H1 (cell line): ENCODE measurements around the gene PXK. TPM values are rescaled to one million over a fixed set of nuclear protein-coding genes. Genes with fewer than 3 reads are reported as not detected.

ENCODE experiments used
- CTCF ChIA-PET: fragments of 300-600 bp; sonication (Branson Sonifier 250); formaldehyde crosslinking; loops from one replicate; lab custom pipeline; 2021; ENCODE audit not compliant: partially characterized antibody; lab: Charles Lee
- POLR2A ChIA-PET: fragments of 300-600 bp; sonication (Branson Sonifier 250); formaldehyde crosslinking; loops from one replicate; lab custom pipeline; 2021; ENCODE audit warnings: inconsistent platforms; ENCODE audit not compliant: partially characterized antibody; lab: Charles Lee
- DNase-seq, 2 experiments: peaks; one replicate each; pipeline versions ENCODE4 v3.0.0 to v3.0.0-alpha.2; 2010 to 2022; ENCODE audit warnings: low spot score in 2 of 2, low read depth in 1 of 2, mixed read lengths in 1 of 2
- FAIRE-seq: peaks from 2 replicates; lab custom pipeline; 2011; peaks lifted over from hg19 to GRCh38; lab: Jason Lieb, UNC
- H2AFZ ChIP-seq: 2 replicates; pipeline ENCODE4 v1.8.1; 2012; ENCODE audit warnings: low read length, inconsistent platforms
- H2AK5ac ChIP-seq: 2 replicates; pipeline ENCODE4 v1.6.1; 2013; ENCODE audit warnings: low read depth, low read length
- H2BK120ac ChIP-seq: replicated peaks from 2 replicates; pipeline ENCODE3; 2013; ENCODE audit warnings: low read depth, low read length, inconsistent platforms
- H2BK12ac ChIP-seq: 2 replicates; pipeline ENCODE4 v1.6.1; 2013; ENCODE audit warnings: low read depth, low read length
- H2BK15ac ChIP-seq: 2 replicates; pipeline ENCODE4 v1.6.1; 2013; ENCODE audit warnings: low read length
- H2BK20ac ChIP-seq: 2 replicates; pipeline ENCODE4 v1.6.1; 2013; ENCODE audit warnings: low read length
- H2BK5ac ChIP-seq: 2 replicates; pipeline ENCODE4 v1.6.1; 2013; ENCODE audit warnings: low read depth, low read length
- H3K14ac ChIP-seq: 2 replicates; pipeline ENCODE4 v1.6.1; 2013; ENCODE audit warnings: inconsistent platforms; ENCODE audit not compliant: insufficient read length
- H3K18ac ChIP-seq: 2 replicates; pipeline ENCODE4 v1.6.1; 2013; ENCODE audit warnings: low read length; ENCODE audit errors: extremely low read depth
- H3K23ac ChIP-seq: 2 replicates; pipeline ENCODE4 v1.6.1; 2013; ENCODE audit warnings: inconsistent platforms; ENCODE audit not compliant: insufficient read length
- H3K23me2 ChIP-seq: 2 replicates; pipeline ENCODE4 v1.6.1; 2013; ENCODE audit warnings: low read depth, low read length
- H3K27ac ChIP-seq: 2 replicates; pipeline ENCODE4 v1.6.1; 2011; ENCODE audit warnings: low read depth, low read length, inconsistent platforms
- H3K27me3 ChIP-seq, 4 experiments: replicated peaks in 1 of 4; 1 replicate in 1 of 4; 2 replicates in 3 of 4; pipeline versions ENCODE4 v1.6.1 to v1.8.1; 2011 to 2013; ENCODE audit warnings: low read length in 3 of 4, mild to moderate bottlenecking in 3 of 4, inconsistent platforms in 2 of 4, mixed read lengths in 2 of 4, moderate library complexity in 1 of 4; ENCODE audit not compliant: control insufficient read depth in 3 of 4, insufficient read depth in 3 of 4; ENCODE audit errors: extremely low read depth in 1 of 4
- H3K36me3 ChIP-seq, 4 experiments: 2 replicates each; pipeline versions ENCODE4 v1.6.1 to v1.8.1; 2011 to 2013; ENCODE audit warnings: mild to moderate bottlenecking in 4 of 4, low read length in 3 of 4, moderate library complexity in 2 of 4, control low read depth in 1 of 4, inconsistent platforms in 1 of 4; ENCODE audit not compliant: insufficient read depth in 4 of 4, control insufficient read depth in 2 of 4
- H3K4ac ChIP-seq: replicated peaks from 2 replicates; pipeline ENCODE3; 2013; ENCODE audit warnings: low read length, low read depth, mixed read lengths, inconsistent platforms; ENCODE audit not compliant: insufficient read length
- H3K4me1 ChIP-seq, 4 experiments: replicated peaks in 1 of 4; 1 replicate in 1 of 4; 2 replicates in 3 of 4; pipeline versions ENCODE4 v1.6.1 to v1.8.1; 2011 to 2013; ENCODE audit warnings: low read length in 3 of 4, inconsistent platforms in 2 of 4, mixed read lengths in 1 of 4; ENCODE audit not compliant: insufficient read depth in 4 of 4, control insufficient read depth in 3 of 4
- H3K4me2 ChIP-seq, 2 experiments: 2 replicates each; pipeline versions ENCODE4 v1.6.1 to v1.8.1; 2011 to 2013; ENCODE audit warnings: low read depth in 2 of 2, low read length in 2 of 2, control low read depth in 1 of 2, inconsistent platforms in 1 of 2, mild to moderate bottlenecking in 1 of 2; ENCODE audit not compliant: insufficient read depth in 1 of 2
- H3K4me3 ChIP-seq, 4 experiments: fragments of 200-600, 300-600 bp in 1 of 4; sonication (generic), shearing (Covaris generic), sonication (Bioruptor Twin) in 1 of 4; 2 replicates each; pipeline versions ENCODE4 v1.5.1 to v1.8.1; 2011 to 2016; ENCODE audit warnings: low read length in 4 of 4, low read depth in 3 of 4, control low read depth in 2 of 4, inconsistent platforms in 2 of 4, mild to moderate bottlenecking in 2 of 4, mixed read lengths in 1 of 4, moderate library complexity in 1 of 4; ENCODE audit not compliant: insufficient read depth in 2 of 4; ENCODE audit errors: extremely low read depth in 1 of 4
- H3K56ac ChIP-seq: replicated peaks from 2 replicates; pipeline ENCODE3; 2013; ENCODE audit warnings: low read depth, mild to moderate bottlenecking, mixed read lengths, low read length, inconsistent platforms; ENCODE audit not compliant: insufficient read length
- H3K79me1 ChIP-seq: 2 replicates; pipeline ENCODE4 v1.6.1; 2013; ENCODE audit warnings: low read depth, low read length, control low read depth
- H3K79me2 ChIP-seq, 2 experiments: 2 replicates each; pipeline versions ENCODE4 v1.6.1 to v1.8.1; 2012 to 2013; ENCODE audit warnings: low read length in 2 of 2, mild to moderate bottlenecking in 2 of 2, inconsistent platforms in 1 of 2; ENCODE audit not compliant: insufficient read depth in 2 of 2, control insufficient read depth in 1 of 2
- H3K9ac ChIP-seq, 4 experiments: replicated peaks in 1 of 4; 1 replicate in 1 of 4; 2 replicates in 3 of 4; pipeline versions ENCODE4 v1.6.1 to v1.8.1; 2011 to 2013; ENCODE audit warnings: low read depth in 3 of 4, low read length in 3 of 4, control low read depth in 2 of 4, mild to moderate bottlenecking in 2 of 4, moderate library complexity in 2 of 4, inconsistent platforms in 1 of 4; ENCODE audit errors: extremely low read depth in 1 of 4
- H3K9me3 ChIP-seq, 2 experiments: 2 replicates each; pipeline versions ENCODE4 v1.6.1 to v1.8.1; 2012 to 2013; ENCODE audit warnings: mild to moderate bottlenecking in 2 of 2, moderate library complexity in 2 of 2, control low read depth in 1 of 2, inconsistent platforms in 1 of 2, low read depth in 1 of 2, low read length in 1 of 2, mixed read lengths in 1 of 2; ENCODE audit not compliant: insufficient read depth in 2 of 2
- H4K20me1 ChIP-seq, 2 experiments: replicated peaks in 1 of 2; 2 replicates each; pipeline versions ENCODE3 to v1.8.1; 2011 to 2013; ENCODE audit warnings: inconsistent platforms in 2 of 2, low read length in 2 of 2, mild to moderate bottlenecking in 1 of 2; ENCODE audit not compliant: insufficient read depth in 2 of 2, control insufficient read depth in 1 of 2
- H4K5ac ChIP-seq: 2 replicates; pipeline ENCODE4 v1.6.1; 2013; ENCODE audit warnings: low read length, low read depth, mixed read lengths, inconsistent platforms; ENCODE audit not compliant: insufficient read length
- H4K8ac ChIP-seq: 2 replicates; pipeline ENCODE4 v1.8.0; 2013; ENCODE audit warnings: mild to moderate bottlenecking, moderate library complexity, low read length, inconsistent platforms; ENCODE audit not compliant: insufficient read depth; ENCODE audit errors: extremely low read depth
- H4K91ac ChIP-seq: replicated peaks from 2 replicates; pipeline ENCODE3; 2013; ENCODE audit warnings: low read length, mixed read lengths, inconsistent platforms; ENCODE audit not compliant: insufficient read length
- KDM1A ChIP-seq: fragments of 200-600, 300-600 bp; sonication (generic); IDR thresholded peaks from 2 replicates; pipeline ENCODE4 v1.7.1; 2016; ENCODE audit warnings: mild to moderate bottlenecking, low read length, borderline replicate concordance
- SIN3A ChIP-seq, 2 experiments: IDR thresholded peaks in 1 of 2; conservative IDR thresholded peaks in 1 of 2; 2 replicates each; pipeline ENCODE4 v1.6.1; 2011 to 2012; ENCODE audit warnings: low read length in 2 of 2, improper control_type of control experiment in 1 of 2, low read depth in 1 of 2, mild to moderate bottlenecking in 1 of 2
- WGBS, 2 experiments: shearing (Covaris generic) in 1 of 2; methylation state at CpG; one replicate each; pipeline versions ENCODE4 v1.1.6 to v1.1.7; 2013 to 2015; ENCODE audit warnings: low lambda C conversion rate in 2 of 2, mixed read lengths in 2 of 2, inconsistent platforms in 1 of 2, low coverage in 1 of 2, missing lambda C conversion rate in 1 of 2; ENCODE audit not compliant: insufficient replicate concordance in 2 of 2, insufficient coverage in 1 of 2, insufficient read length in 1 of 2; ENCODE audit errors: extremely low coverage in 1 of 2, missing lambda C conversion rate in 1 of 2; 5-methylcytosine and 5-hydroxymethylcytosine counted together
- polyA plus RNA-seq, 7 experiments: library from polyadenylated mRNA; depleted of rRNA in 3 of 7; stranded (reverse) in 5 of 7; unstranded in 2 of 7; fragments of >200 nt in 5 of 7; fragments of 200-250 nt in 2 of 7; gene quantifications; 1 replicate in 5 of 7; 2 replicates in 1 of 7; 4 replicates in 1 of 7; pipeline versions ENCODE4 v1.2.1 to v1.2.3, GENCODE V29; 2011 to 2013; ENCODE audit warnings: missing spikeins in 2 of 7, mixed read lengths in 2 of 7
- total RNA-seq: library from RNA; stranded (reverse); fragmentation: NEBNext Ultra II Directional; extraction: Animal tissue kit (Norgen Biotek cat#: 25700); gene quantifications from 2 replicates; pipeline ENCODE4 v1.2.1, GENCODE V29; 2021

The PXK gene
- total and polyA plus RNA-seq, 2 of the 8 experiments (the other 6 are each of a cell fraction or from before 2014, with no cell fraction given), result 3.5 to 7.1 TPM

DNA sequence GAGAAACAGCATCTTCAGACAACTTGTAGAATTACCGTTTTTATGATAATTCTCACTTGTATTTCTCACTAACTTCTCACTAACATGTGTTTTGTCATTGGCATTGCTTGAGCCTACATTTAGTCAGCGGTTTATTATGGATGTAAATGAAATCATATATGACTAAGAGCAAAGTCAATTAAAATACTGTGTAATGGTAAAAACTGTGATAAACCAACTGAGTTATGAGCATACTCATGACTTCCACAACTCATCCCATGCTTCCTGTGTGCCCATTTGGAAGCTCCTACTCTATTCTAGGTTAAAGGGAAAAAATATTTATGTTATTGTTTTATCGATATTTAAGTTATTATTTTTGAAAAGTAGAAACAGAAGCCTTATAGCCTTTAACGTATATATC, 12.8 kb downstream of the PXK start:
- Histone ChIP-seq H3K4ac (no peak overlapping the region), H2AFZ (no peak overlapping the region), H3K27me3 (no peaks in the 10 kb centered on the region; a peak in 1 of 7 replicates), H2BK20ac (no peak overlapping the region), H3K9me3 (no peaks in the 10 kb centered on the region), H2BK12ac (no peak overlapping the region), H4K5ac (no peak overlapping the region), H3K18ac (no peak overlapping the region), H3K14ac (no peak overlapping the region), H3K4me3 (no peak overlapping the region), H3K27ac (no peak overlapping the region), H4K91ac (no peak overlapping the region), H3K4me1 (no peaks in the 10 kb centered on the region), H2BK5ac (no peak overlapping the region), H3K23me2 (no peaks in the 10 kb centered on the region; the same call in 1 of the 2 replicates), H2AK5ac (no peak overlapping the region), H2BK15ac (no peak overlapping the region), H3K9ac (no peak overlapping the region), H3K79me2 (no peaks in the 10 kb centered on the region), H3K56ac (no peak overlapping the region), H3K36me3 (no peaks in the 10 kb centered on the region), H3K23ac (no peak overlapping the region), H2BK120ac (no peak overlapping the region), H3K4me2 (no peak overlapping the region), H4K8ac (no peak overlapping the region), H4K20me1 (no peaks in the 10 kb centered on the region), H3K79me1 (no peaks in the 10 kb centered on the region)
- no peak for FAIRE-seq
- POLR2A ChIA-PET, result interaction anchor here (1.8 kb wide), 1 partner anchor 9 kb away, joined by 6 read pairs; no protein-coding TSS in a partner anchor
- TF ChIP-seq SIN3A (conservative IDR thresholded peaks at IDR 0.05 in 1 of 2, IDR thresholded peaks at IDR 0.05 in 1 of 2; ENCODE audit: low read depth in 1 of 2, low read length in 2 of 2) (no peak), KDM1A (no peak)
- no peak for DNase-seq
- 87 to 100% methylated on average over 1 to 4 of the region's 4 CpGs for WGBS, 2 experiments
- CTCF ChIA-PET, result no interaction called here
